Loucy (cell line): ENCODE results near the gene ZNRD2.
A peak's percentile ranks its signal among the peaks of the same experiment; 100 is the strongest.

Source experiments
- H2AFZ ChIP-seq: fragments of 200-600 bp; sonication (generic); 2 replicates; pipeline ENCODE4 v1.6.0; 2016; ENCODE audit warnings: antibody characterized with exemption, mild to moderate bottlenecking, low read length, moderate library complexity
- H3F3A ChIP-seq: fragments of 200-600 bp; 2 replicates; pipeline ENCODE4 v1.6.0; 2016; ENCODE audit warnings: antibody characterized with exemption, low read depth, mild to moderate bottlenecking
- H3K27me3 ChIP-seq: fragments of 200-600 bp; sonication (generic); 2 replicates; pipeline ENCODE4 v1.6.1; 2014; ENCODE audit warnings: low read length, mild to moderate bottlenecking; ENCODE audit not compliant: insufficient read depth, poor library complexity, severe bottlenecking
- H3K36me3 ChIP-seq: fragments of 200-600 bp; sonication (generic); 2 replicates; pipeline ENCODE4 v1.6.1; 2016; ENCODE audit warnings: low read length; ENCODE audit not compliant: insufficient read depth
- H3K4me1 ChIP-seq: fragments of 200-600 bp; sonication (generic); 2 replicates; pipeline ENCODE4 v1.5.1; 2014; ENCODE audit warnings: low read length, mild to moderate bottlenecking; ENCODE audit not compliant: insufficient read depth, poor library complexity, severe bottlenecking
- H3K4me2 ChIP-seq: fragments of 200-600 bp; sonication (generic); 2 replicates; pipeline ENCODE4 v1.6.0; 2014; ENCODE audit warnings: antibody characterized with exemption, low read length, low read depth, mild to moderate bottlenecking; ENCODE audit not compliant: poor library complexity, severe bottlenecking
- H3K4me3 ChIP-seq: fragments of 200-600 bp; sonication (generic); 2 replicates; pipeline ENCODE4 v1.5.1; 2014; ENCODE audit warnings: low read length, mild to moderate bottlenecking, mixed read lengths; ENCODE audit not compliant: poor library complexity, severe bottlenecking
- H3K79me2 ChIP-seq: fragments of 200-600 bp; sonication (generic); 2 replicates; pipeline ENCODE4 v1.6.1; 2014; ENCODE audit warnings: low read length; ENCODE audit not compliant: insufficient read depth
- H3K9ac ChIP-seq: fragments of 200-600 bp; sonication (generic); 2 replicates; pipeline ENCODE4 v1.6.0; 2014; ENCODE audit warnings: mild to moderate bottlenecking, low read depth, low read length, moderate library complexity; ENCODE audit not compliant: poor library complexity, severe bottlenecking
- H3K9me2 ChIP-seq: fragments of 200-600 bp; sonication (generic); replicated peaks from 2 replicates; pipeline ENCODE4 v1.6.1; 2016; ENCODE audit warnings: low read depth, low read length, mixed read lengths
- H3K9me3 ChIP-seq: fragments of 200-600 bp; sonication (generic); 2 replicates; pipeline ENCODE4 v1.6.1; 2014; ENCODE audit warnings: mild to moderate bottlenecking, antibody characterized with exemption, low read length, low read depth; ENCODE audit not compliant: insufficient read depth
- H4K20me1 ChIP-seq: fragments of 200-600 bp; sonication (generic); 2 replicates; pipeline ENCODE4 v1.6.0; 2014; ENCODE audit warnings: antibody characterized with exemption, low read length, mild to moderate bottlenecking; ENCODE audit not compliant: insufficient read depth, poor library complexity, severe bottlenecking
- CTCF ChIP-seq: fragments of 200-600 bp; sonication (generic); conservative IDR thresholded peaks from 2 replicates; pipeline ENCODE4 v1.5.1; 2014; ENCODE audit warnings: mild to moderate bottlenecking, antibody characterized with exemption, low read length
- EZH2phosphoT487 ChIP-seq: fragments of 200-600 bp; IDR thresholded peaks from 2 replicates; pipeline ENCODE4 v1.6.1; 2018; ENCODE audit warnings: antibody characterized with exemption, mild to moderate bottlenecking, moderate library complexity, borderline replicate concordance

Gene ZNRD2

GRCh38 chr11:65541093-65541982 is 28.9 kb upstream of the ZNRD2 start:
- H3K9me2 ChIP-seq = no peaks in the 10 kb centered on the region
- H3K79me2 ChIP-seq = no peaks in the 10 kb centered on the region
- H3K4me1 ChIP-seq = peaks cover 24% of the 10 kb centered on the region
- TF ChIP-seq EZH2phosphoT487 (no peak), CTCF (peak; percentile 6; the same call in 1 of the 2 replicates)
- H3K27me3 ChIP-seq = no peaks in the 10 kb centered on the region
- H4K20me1 ChIP-seq = no peaks in the 10 kb centered on the region
- H3K4me2 ChIP-seq = peak overlapping the region; percentile 82
- peak overlapping the region; percentile 81; the same call in 1 of the 2 replicates for H2AFZ ChIP-seq
- peak overlapping the region; percentile 53 for H3K9ac ChIP-seq
- H3F3A ChIP-seq = peaks cover 7% of the 10 kb centered on the region; the same call in 1 of the 2 replicates
- H3K9me3 ChIP-seq = no peaks in the 10 kb centered on the region
- peak overlapping the region; percentile 71 for H3K4me3 ChIP-seq
- H3K36me3 ChIP-seq = no peaks in the 10 kb centered on the region

- H3K79me2 ChIP-seq = no peaks in the 10 kb centered on the region
- H3K9me3 ChIP-seq = no peaks in the 10 kb centered on the region
- H3K36me3 ChIP-seq = no peaks in the 10 kb centered on the region
- H3K27me3 ChIP-seq = no peaks in the 10 kb centered on the region
- H4K20me1 ChIP-seq = no peaks in the 10 kb centered on the region
- H3F3A ChIP-seq = peaks cover 7% of the 10 kb centered on the region; the same call in 1 of the 2 replicates
- no peak overlapping the region for H2AFZ ChIP-seq
- no peak overlapping the region for H3K9ac ChIP-seq
- no peaks in the 10 kb centered on the region for H3K9me2 ChIP-seq
- no peak overlapping the region for H3K4me2 ChIP-seq
- no peak overlapping the region for H3K4me3 ChIP-seq
- H3K4me1 ChIP-seq = peaks cover 33% of the 10 kb centered on the region
- no peak for TF ChIP-seq CTCF
- no peak for TF ChIP-seq EZH2phosphoT487
These were observed 27.4 kb upstream of the ZNRD2 start for GRCh38 chr11:65542738-65543390.

DNA sequence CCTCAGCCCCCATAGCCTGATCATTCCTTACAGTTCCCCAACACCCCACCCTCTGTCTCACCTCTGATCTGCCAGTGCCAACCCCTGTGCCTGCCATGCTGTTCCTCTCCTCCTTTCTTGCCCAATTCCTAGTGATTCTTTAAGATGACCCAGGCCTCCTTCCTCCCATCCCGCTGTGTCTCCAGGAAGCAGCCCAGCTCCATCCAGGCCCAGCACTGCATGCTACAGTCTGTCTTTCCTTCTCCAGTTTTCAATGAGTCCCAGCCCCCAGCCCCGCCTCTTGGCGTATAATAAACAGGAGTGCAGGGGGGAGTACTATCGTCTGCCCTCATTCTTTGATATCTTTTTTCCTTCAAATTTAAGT is 24.4 kb upstream of the ZNRD2 start:
- Histone ChIP-seq H2AFZ (0 out of 2 replicates have a peak overlapping the region, but pooled peaks have one; percentile 59), H3K4me3 (peak overlapping the region; percentile 67)

More for the DNA sequence above, 24.4 kb upstream of the ZNRD2 start:
- no peaks in the 10 kb centered on the region for H3K9me2 ChIP-seq
- H3F3A ChIP-seq = peaks cover 7% of the 10 kb centered on the region; the same call in 1 of the 2 replicates
- no peaks in the 10 kb centered on the region for H4K20me1 ChIP-seq
- H3K36me3 ChIP-seq = no peaks in the 10 kb centered on the region
- TF ChIP-seq CTCF (no peak), EZH2phosphoT487 (no peak)
- H3K9me3 ChIP-seq = no peaks in the 10 kb centered on the region
- H3K4me2 ChIP-seq = peak overlapping the region; percentile 71
- H3K27me3 ChIP-seq = no peaks in the 10 kb centered on the region
- no peaks in the 10 kb centered on the region for H3K79me2 ChIP-seq
- H3K9ac ChIP-seq = peak overlapping the region; percentile 60
- H3K4me1 ChIP-seq = peaks cover 30% of the 10 kb centered on the region
